Activated B cell treated with CpG ODN at 0.5 μM for 24 hours (primary cell): Measurements from ENCODE around the gene OTOL1. TPM values are rescaled to one million over a fixed set of nuclear protein-coding genes. Genes with fewer than 3 reads are reported as not detected.

Experiments
- ATAC-seq: fragments of 200-7000 bp; cut with Tn5 transposase; one replicate; pipeline ENCODE4 v1.10.0; 2021; ENCODE audit warnings: low read depth, mild to moderate bottlenecking, moderate library complexity
- CTCF ChIA-PET: fragments of 350-600 bp; sonication (Branson Sonifier 250); formaldehyde crosslinking; loops from one replicate; lab custom pipeline; 2021; ENCODE audit warnings: antibody characterized with exemption; lab: Charles Lee
- POLR2A ChIA-PET: fragments of 350-600 bp; sonication (Branson Sonifier 250); formaldehyde crosslinking; loops from one replicate; lab custom pipeline; 2021; ENCODE audit warnings: antibody characterized with exemption; lab: Charles Lee
- DNase-seq: peaks from one replicate; pipeline ENCODE4 v3.0.0; 2022
- H3K27ac Mint-ChIP-seq: one replicate; pipeline ENCODE4 v1.8.0; 2020; ENCODE audit warnings: mixed read lengths
- H3K27me3 Mint-ChIP-seq: one replicate; pipeline ENCODE4 v1.8.0; 2021; ENCODE audit warnings: mixed read lengths
- H3K36me3 Mint-ChIP-seq: one replicate; pipeline ENCODE4 v1.8.0; 2021; ENCODE audit warnings: low read depth, mixed read lengths
- H3K4me1 Mint-ChIP-seq: one replicate; pipeline ENCODE4 v1.8.0; 2021; ENCODE audit warnings: mixed read lengths
- H3K4me3 Mint-ChIP-seq: one replicate; pipeline ENCODE4 v1.8.0; 2020; ENCODE audit warnings: mild to moderate bottlenecking, mixed read lengths
- H3K9me3 Mint-ChIP-seq: one replicate; pipeline ENCODE4 v1.8.0; 2020; ENCODE audit warnings: mixed read lengths
- intact Hi-C: fragments of 100-400 bp; cut with micrococcal nuclease; formaldehyde crosslinking; loops from one replicate; pipeline ENCODE4 v1.15.1; 2024
- total RNA-seq: library from RNA; stranded (reverse); gene quantifications from 2 replicates; pipeline ENCODE4 v1.2.3, GENCODE V29; 2022
- TF ChIP-seq, protein P1 (sequence below): fragments of 200-600 bp; IDR thresholded peaks from one replicate; pipeline ENCODE4 v1.8.0; 2022; ENCODE audit warnings: antibody characterized with exemption, mild to moderate bottlenecking

OTOL1 gene
- total RNA-seq, 1 donor from 2014 or later = not detected

DNA sequence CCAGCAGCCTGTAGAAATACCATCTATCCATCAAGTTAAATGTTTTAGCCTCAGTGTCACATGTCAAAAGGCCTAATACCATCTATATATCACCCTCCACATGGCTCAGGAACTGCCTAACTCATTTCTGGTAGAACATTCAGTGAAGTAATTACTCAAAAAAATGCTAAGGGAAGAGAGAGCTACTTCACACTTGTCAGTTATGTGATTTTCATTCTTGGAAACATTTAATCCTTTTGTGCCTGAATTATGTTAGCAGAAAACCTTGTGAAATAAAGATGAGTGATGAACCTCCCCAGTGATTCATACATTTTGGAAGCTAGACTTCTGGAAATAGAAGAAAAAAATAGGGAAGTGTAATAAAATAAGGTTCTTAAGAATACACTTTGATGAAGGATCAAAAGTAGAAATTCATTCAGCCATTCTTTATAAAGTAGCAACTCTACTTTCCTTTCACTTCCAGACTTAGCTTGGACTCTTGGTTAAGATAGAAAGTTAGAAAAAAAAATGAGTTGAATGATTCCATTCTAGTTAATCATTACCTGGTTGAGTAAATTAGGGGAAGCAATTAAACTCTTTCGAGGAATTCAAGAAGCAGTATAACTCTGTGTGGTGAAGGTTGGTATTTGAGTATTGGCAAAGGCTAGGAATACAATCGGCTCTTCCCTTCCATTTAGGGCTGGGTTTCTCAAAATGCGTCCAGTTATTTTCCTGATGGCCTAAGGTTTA lies 3.6 kb downstream of the OTOL1 start:
- intact Hi-C loops = no loop called here
- no peaks in the 10 kb centered on the region for H3K4me1 Mint-ChIP-seq
- H3K9me3 Mint-ChIP-seq = no peaks in the 10 kb centered on the region
- H3K36me3 Mint-ChIP-seq = no peaks in the 10 kb centered on the region
- H3K27me3 Mint-ChIP-seq = no peaks in the 10 kb centered on the region
- TF ChIP-seq, protein P1, sequence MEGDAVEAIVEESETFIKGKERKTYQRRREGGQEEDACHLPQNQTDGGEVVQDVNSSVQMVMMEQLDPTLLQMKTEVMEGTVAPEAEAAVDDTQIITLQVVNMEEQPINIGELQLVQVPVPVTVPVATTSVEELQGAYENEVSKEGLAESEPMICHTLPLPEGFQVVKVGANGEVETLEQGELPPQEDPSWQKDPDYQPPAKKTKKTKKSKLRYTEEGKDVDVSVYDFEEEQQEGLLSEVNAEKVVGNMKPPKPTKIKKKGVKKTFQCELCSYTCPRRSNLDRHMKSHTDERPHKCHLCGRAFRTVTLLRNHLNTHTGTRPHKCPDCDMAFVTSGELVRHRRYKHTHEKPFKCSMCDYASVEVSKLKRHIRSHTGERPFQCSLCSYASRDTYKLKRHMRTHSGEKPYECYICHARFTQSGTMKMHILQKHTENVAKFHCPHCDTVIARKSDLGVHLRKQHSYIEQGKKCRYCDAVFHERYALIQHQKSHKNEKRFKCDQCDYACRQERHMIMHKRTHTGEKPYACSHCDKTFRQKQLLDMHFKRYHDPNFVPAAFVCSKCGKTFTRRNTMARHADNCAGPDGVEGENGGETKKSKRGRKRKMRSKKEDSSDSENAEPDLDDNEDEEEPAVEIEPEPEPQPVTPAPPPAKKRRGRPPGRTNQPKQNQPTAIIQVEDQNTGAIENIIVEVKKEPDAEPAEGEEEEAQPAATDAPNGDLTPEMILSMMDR = no peak
- no peak overlapping the region for H3K27ac Mint-ChIP-seq
- POLR2A ChIA-PET = no interaction called here
- no peak overlapping the region for H3K4me3 Mint-ChIP-seq
- DNase-seq = no peak
- ATAC-seq = no peak
- CTCF ChIA-PET = no interaction called here

GRCh38 chr3:161503271-161503670 lies 6.7 kb downstream of the OTOL1 start:
- ATAC-seq (no peak), DNase-seq (no peak)
- CTCF ChIA-PET = no interaction called here
- H3K4me1 Mint-ChIP-seq = no peaks in the 10 kb centered on the region
- H3K27ac Mint-ChIP-seq = no peak overlapping the region
- POLR2A ChIA-PET = no interaction called here
- no peak overlapping the region for H3K4me3 Mint-ChIP-seq
- H3K36me3 Mint-ChIP-seq = no peaks in the 10 kb centered on the region
- TF ChIP-seq, protein P1 = no peak
- H3K27me3 Mint-ChIP-seq = no peaks in the 10 kb centered on the region
- H3K9me3 Mint-ChIP-seq = no peaks in the 10 kb centered on the region
- intact Hi-C loops = no loop called here

DNA sequence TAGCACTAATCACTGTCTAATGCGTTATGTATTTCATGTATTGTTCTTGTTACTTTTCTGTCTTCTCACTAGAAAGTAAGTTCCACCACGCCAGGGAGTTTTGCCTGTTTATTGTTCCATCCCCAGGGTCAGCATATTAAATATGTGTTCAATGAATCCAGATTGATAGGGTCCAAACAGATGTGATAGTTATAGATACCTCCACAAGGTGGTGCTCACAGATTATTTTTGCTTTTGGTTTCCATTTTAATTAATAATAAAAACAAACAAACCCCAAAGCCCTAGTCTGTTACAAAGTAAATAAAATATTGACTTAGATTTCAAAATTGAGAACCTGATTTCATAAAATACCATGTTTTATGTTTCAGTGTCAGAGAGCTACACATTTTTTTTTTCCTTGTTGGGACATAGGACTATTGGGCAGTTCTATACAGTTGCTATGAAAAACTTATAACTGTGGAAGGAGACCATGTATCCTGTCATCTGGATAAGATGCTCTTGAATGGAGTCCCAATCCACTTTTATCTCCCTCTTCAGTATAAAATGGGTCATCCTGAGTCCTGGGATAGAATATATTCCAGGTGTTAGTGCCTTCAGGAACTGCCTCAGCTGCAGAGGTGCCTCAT lies 12.4 kb downstream of the OTOL1 start:
- Mint-ChIP-seq H3K9me3 (no peaks in the 10 kb centered on the region), H3K4me1 (no peaks in the 10 kb centered on the region), H3K27me3 (no peaks in the 10 kb centered on the region), H3K4me3 (no peak overlapping the region), H3K36me3 (no peaks in the 10 kb centered on the region), H3K27ac (no peak overlapping the region)
- DNase-seq (no peak), ATAC-seq (no peak)
- TF ChIP-seq, protein P1 = no peak
- intact Hi-C loops = no loop called here
- CTCF ChIA-PET = no interaction called here
- POLR2A ChIA-PET = no interaction called here

DNA sequence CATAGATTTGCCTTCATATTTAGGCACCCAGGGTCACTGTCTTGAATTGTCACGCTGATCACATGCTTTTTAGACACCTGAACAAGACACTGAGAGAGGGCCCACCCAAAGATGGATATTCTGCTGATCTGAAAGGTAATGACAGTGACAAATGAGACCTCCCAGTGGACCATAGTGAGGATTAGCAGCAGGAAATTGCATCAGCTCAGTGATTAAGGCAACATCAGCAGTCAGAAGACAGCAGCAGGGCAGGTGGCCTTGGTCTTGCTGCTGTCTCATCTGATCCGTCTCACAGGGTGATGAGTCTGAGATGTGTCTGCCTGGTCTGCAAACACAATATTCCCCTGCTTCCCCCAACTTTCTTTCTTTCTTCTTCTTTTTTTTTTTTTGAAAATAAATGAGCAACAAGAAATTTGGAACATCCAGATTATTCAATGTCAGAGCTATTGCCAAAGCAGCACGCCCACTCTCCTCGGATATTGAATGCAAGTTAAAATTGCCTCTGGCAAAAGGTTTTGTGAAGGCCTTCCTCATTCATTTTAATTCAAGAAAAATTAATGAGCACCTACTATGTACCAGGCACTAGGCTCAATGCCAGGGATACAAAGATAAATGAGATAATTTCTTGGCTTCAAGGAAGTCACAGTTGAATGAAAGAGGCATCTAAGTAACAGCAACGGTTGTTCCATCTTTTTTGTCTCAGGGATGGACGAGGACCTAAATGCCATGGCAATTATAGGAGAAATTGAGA lies 14.1 kb downstream of the OTOL1 start:
- Mint-ChIP-seq H3K9me3 (no peaks in the 10 kb centered on the region), H3K36me3 (no peaks in the 10 kb centered on the region), H3K4me1 (no peaks in the 10 kb centered on the region), H3K27me3 (no peaks in the 10 kb centered on the region), H3K4me3 (no peak overlapping the region), H3K27ac (no peak overlapping the region)
- POLR2A ChIA-PET = no interaction called here
- TF ChIP-seq, protein P1 = no peak
- intact Hi-C loops = no loop called here
- CTCF ChIA-PET = no interaction called here
- ATAC-seq (no peak), DNase-seq (no peak)

DNA sequence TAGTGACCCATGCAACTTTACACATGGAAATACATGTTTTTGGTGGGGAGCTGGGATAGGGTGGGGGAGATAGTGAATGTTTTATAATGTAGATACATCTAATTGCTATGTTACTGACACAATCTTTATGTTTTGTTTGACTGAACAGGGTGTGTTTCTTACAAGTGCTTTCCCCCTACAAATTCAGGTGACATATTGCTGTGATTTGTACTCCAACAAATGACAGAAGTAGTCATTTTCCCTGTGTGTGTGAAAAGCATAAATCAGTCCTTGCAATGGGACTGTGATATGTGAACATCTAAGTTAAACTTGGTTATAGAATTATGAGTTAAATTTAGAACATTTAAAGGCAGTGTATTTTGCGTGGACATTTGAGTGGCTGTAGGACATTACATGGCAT lies 27.3 kb downstream of the OTOL1 start:
- Mint-ChIP-seq H3K4me1 (no peaks in the 10 kb centered on the region), H3K36me3 (no peaks in the 10 kb centered on the region), H3K27ac (no peak overlapping the region), H3K27me3 (no peaks in the 10 kb centered on the region), H3K9me3 (peaks cover 2% of the 10 kb centered on the region), H3K4me3 (no peak overlapping the region)
- intact Hi-C loops = no loop called here
- TF ChIP-seq, protein P1 = no peak
- ChIA-PET POLR2A (no interaction called here), CTCF (no interaction called here)
- DNase-seq (no peak), ATAC-seq (no peak)
